SHP77 treated with DMSO at 0.1 percent for 48 hours (cell line): Measurements from ENCODE around the gene PPP2R5C.
"Not testable (repeated sequence)": the region's sequence is repeated elsewhere in the genome, so short reads cannot be mapped to it uniquely, and the experiment has no call there.

Source experiments
- DNase-seq: peaks from one replicate; lab custom pipeline; 2025; lab: John Stamatoyannopoulos, UW

The PPP2R5C gene

GRCh38 chr14:101966742-101967141 is 205.2 kb downstream of the PPP2R5C start:
- DNase-seq = no peak

GRCh38 chr14:101968186-101968585 is 206.7 kb downstream of the PPP2R5C start:
- no peak for DNase-seq

DNA sequence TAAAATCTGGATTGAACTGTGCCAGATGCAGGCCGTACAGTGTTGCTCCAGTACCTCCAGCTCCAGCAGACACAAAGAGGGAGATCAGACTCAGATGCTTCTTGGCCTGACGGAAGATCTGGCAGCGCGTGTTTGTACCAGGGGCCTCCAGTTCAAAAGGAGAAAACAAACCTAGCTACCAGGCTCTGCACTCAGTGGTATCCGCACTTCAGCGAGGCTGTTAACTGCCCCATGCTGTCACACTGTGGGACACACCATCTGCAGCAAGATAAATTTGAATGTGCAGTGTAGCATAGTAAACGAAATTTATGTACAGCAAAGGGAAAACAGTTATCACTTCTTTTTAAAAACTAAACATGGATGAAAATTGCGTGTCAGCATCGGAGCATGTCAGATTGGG is 208.0 kb downstream of the PPP2R5C start:
- DNase-seq = no peak

DNA sequence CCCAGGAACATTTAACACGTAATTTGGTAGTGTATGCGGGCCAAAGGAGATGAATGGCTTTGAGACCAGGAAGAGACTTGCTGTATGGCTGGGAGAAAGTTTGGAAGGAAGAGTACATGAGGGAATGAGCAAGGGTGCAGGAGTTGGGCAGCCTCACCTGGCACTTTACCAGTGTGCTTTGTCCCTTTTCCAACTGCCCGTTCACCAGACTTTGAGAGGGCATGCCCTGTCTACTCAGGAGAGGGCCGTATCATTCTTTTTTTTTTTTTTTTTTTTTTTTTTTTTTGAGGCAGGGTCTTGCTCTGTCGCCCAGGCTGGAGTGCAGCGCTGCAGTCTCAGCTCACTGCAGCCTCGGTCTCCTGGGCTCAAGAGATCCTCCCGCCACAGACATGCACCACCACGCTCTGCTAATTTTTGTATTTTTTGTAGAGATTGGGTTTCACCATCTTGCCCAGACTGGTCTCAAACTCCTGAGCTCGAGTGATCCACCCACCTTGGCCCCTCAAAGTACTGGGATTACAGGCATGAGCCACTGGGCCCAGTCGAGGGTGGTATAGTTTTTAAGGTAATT is 209.4 kb downstream of the PPP2R5C start:
- no peak for DNase-seq

- not testable (repeated sequence) for DNase-seq
Observed at GRCh38 chr14:101971458-101971857, 209.9 kb downstream of the PPP2R5C start.

- peak; percentile 41 for DNase-seq
Observed at GRCh38 chr14:101972126-101972866, 210.8 kb downstream of the PPP2R5C start.

- DNase-seq = no peak
Observed at GRCh38 chr14:101973356-101973755, 211.8 kb downstream of the PPP2R5C start.

DNA sequence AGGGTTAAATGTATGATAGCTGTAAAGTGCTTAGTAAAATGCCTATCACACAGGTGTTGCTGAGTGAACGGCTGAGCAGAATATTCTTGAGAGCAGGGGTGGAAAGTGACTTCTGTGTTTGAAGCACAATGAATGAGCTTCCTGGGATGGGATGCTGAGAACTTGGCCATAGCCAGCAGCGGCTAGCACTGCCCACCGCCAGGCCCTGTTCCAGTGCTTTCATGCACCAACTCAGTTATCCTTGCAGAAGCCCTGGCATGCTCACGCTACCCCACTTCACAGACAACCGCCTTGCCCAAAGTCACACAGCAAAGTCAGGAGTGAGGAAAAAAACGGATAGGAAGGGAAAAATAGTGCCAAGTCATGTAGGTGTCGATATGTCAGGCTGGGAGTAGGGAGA is 213.7 kb downstream of the PPP2R5C start:
- no peak for DNase-seq
